Measurements from ENCODE around the gene ZNF787.
A peak's percentile ranks its signal among the peaks of the same experiment; 100 is the strongest.

The ZNF787 gene

DNA sequence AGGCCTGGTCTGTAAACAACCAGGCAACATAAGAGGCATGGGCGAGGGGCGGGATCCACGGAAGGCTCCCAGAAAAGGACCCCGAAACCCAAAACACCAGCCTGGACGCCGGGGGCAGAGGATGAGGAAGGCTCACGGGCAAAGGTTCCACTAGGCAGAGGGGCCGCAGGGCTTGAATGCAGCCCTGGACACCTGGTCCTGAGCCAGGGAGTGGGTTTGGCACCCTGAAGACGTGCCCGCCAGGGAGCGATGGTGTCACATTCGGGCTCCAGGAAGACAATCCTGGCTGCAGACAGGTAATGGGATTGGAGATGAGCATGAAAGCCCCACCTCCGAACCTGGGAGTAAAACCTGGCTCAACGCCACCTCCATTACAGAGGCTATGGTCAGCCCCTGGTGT, 31.8 kb downstream of the ZNF787 start:
- TF ChIP-seq, protein P1, sequence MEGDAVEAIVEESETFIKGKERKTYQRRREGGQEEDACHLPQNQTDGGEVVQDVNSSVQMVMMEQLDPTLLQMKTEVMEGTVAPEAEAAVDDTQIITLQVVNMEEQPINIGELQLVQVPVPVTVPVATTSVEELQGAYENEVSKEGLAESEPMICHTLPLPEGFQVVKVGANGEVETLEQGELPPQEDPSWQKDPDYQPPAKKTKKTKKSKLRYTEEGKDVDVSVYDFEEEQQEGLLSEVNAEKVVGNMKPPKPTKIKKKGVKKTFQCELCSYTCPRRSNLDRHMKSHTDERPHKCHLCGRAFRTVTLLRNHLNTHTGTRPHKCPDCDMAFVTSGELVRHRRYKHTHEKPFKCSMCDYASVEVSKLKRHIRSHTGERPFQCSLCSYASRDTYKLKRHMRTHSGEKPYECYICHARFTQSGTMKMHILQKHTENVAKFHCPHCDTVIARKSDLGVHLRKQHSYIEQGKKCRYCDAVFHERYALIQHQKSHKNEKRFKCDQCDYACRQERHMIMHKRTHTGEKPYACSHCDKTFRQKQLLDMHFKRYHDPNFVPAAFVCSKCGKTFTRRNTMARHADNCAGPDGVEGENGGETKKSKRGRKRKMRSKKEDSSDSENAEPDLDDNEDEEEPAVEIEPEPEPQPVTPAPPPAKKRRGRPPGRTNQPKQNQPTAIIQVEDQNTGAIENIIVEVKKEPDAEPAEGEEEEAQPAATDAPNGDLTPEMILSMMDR (IDR thresholded peaks at IDR 0.05; ENCODE audit: low read depth, low read length): no peak
- no peak for TF ChIP-seq EZH2phosphoT487 (IDR thresholded peaks at IDR 0.05; ENCODE audit: low read depth)
- Histone ChIP-seq H3K9me3 (ENCODE audit: insufficient read depth, low read length) (no peaks in the 10 kb centered on the region), H4K20me1 (ENCODE audit: insufficient read depth, low read length) (peaks cover 12% of the 10 kb centered on the region; the same call in 1 of the 2 replicates), H3K4me2 (ENCODE audit: low read length) (0 out of 2 replicates have a peak overlapping the region, but pooled peaks have one; percentile 27), H3K36me3 (replicated peaks; ENCODE audit: low read depth, low read length) (peaks cover 54% of the 10 kb centered on the region), H3K27me3 (ENCODE audit: low read depth, low read length) (no peaks in the 10 kb centered on the region), H3K9ac (ENCODE audit: low read length) (no peak overlapping the region; the same call in 1 of the 2 replicates), H3K4me3 (ENCODE audit: low read length) (no peak overlapping the region), H3K27ac (ENCODE audit: low read length) (peak overlapping the region; percentile 97), H2AFZ (ENCODE audit: low read depth, low read length) (no peak overlapping the region), H3K4me1 (ENCODE audit: low read length) (peaks cover 63% of the 10 kb centered on the region), H3K79me2 (ENCODE audit: low read length) (peaks cover 66% of the 10 kb centered on the region)

DNA sequence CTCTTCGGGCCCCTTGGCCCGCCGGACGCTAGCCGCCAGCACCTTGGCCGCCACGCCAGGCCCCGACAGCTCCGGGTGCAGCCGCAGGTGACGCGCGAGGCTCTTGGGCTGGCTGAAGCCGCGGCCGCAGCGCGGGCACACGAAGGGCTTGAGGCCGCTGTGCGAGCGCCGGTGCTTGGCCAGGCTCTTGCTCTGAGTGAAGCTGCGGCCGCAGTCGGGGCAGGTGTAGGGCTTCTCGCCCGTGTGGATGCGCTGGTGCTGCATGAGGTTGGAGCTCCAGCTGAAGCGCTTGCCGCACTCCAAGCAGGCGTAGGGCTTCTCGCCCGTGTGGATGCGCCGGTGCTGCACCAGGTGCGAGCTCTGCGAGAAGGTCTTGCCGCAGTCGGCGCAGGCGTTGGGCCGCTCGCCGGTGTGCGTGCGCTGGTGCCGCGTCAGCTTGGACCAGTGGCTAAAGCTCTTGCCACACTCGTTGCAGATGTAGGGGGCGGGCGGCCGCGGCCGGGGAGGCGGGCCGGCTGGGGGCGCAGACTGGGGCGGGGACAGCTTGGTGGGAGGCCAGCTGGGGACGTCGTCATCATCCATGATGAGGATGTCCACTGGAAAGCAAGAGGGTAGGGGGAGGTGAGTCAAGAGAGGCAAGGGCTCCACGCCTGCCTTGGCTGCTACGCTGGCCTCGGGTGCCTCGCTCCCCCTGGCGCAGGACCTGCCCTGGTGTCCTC, 32.4 kb downstream of the ZNF787 start:
- peaks cover 12% of the 10 kb centered on the region; the same call in 1 of the 2 replicates for H4K20me1 ChIP-seq (ENCODE audit: insufficient read depth, low read length)
- TF ChIP-seq, protein P1 (IDR thresholded peaks at IDR 0.05; ENCODE audit: low read depth, low read length): no peak
- no peak for TF ChIP-seq EZH2phosphoT487 (IDR thresholded peaks at IDR 0.05; ENCODE audit: low read depth)

DNA sequence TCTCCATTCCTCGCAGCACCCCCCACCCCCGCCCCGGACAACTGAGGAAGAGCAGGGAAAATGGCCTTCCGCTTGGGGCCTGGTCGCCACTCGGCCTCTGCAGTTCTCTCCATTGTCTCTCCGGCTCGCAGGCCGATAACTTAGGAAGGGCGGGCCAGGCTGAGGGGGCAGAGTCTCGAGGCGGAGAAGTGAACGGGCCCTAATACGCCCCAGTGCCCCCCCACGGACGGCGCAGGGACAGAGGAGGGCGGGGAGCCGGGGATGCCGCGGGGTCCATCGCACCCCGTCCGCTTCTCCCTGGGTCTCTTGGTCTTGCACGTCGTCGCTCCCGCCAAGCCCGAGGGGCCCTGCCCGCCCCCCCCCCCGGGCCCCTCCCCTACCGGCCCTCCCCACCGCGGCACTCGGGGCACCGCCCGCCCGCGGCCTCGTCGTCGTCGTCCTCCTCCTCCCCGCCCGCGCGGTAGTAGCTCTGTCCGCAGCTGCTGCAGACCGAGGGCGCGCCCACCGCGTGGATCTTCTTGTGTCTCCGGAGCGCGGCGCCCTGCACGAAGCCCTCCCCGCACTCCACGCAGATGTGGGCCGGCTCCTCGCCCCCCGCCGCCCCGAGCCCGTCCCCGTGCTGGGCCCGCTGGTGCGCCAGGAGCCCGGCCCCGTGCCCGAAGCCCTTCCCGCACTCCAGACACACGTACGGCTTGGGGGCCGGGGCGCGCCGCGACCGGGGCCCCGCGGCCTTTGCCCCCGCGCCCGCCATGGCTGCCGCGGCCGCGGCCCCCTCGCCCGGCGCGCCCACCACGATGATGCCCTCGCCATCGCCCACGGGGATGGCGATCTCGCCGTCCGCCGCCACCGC, 33.2 kb downstream of the ZNF787 start:
- H3K4me2 ChIP-seq (ENCODE audit: low read length): no peak overlapping the region
- H3K9ac ChIP-seq (ENCODE audit: low read length): no peak overlapping the region
- peaks cover 12% of the 10 kb centered on the region; the same call in 1 of the 2 replicates for H4K20me1 ChIP-seq (ENCODE audit: insufficient read depth, low read length)
- peaks cover 44% of the 10 kb centered on the region for H3K36me3 ChIP-seq (replicated peaks; ENCODE audit: low read depth, low read length)
- H3K4me3 ChIP-seq (ENCODE audit: low read length): no peak overlapping the region
- peaks cover 52% of the 10 kb centered on the region for H3K4me1 ChIP-seq (ENCODE audit: low read length)
- H2AFZ ChIP-seq (ENCODE audit: low read depth, low read length): no peak overlapping the region
- H3K27ac ChIP-seq (ENCODE audit: low read length): no peak overlapping the region
- no peaks in the 10 kb centered on the region for H3K27me3 ChIP-seq (ENCODE audit: low read depth, low read length)
- no peaks in the 10 kb centered on the region for H3K9me3 ChIP-seq (ENCODE audit: insufficient read depth, low read length)
- H3K79me2 ChIP-seq (ENCODE audit: low read length): peaks cover 57% of the 10 kb centered on the region
- no peak for TF ChIP-seq EZH2phosphoT487 (IDR thresholded peaks at IDR 0.05; ENCODE audit: low read depth)
- TF ChIP-seq, protein P1 (IDR thresholded peaks at IDR 0.05; ENCODE audit: low read depth, low read length): no peak

More for the DNA sequence above, 32.4 kb downstream of the ZNF787 start:
- Histone ChIP-seq H3K9me3 (ENCODE audit: insufficient read depth, low read length) (no peaks in the 10 kb centered on the region), H3K4me3 (ENCODE audit: low read length) (no peak overlapping the region), H3K4me2 (ENCODE audit: low read length) (no peak overlapping the region), H3K79me2 (ENCODE audit: low read length) (peaks cover 65% of the 10 kb centered on the region), H3K27ac (ENCODE audit: low read length) (no peak overlapping the region), H3K4me1 (ENCODE audit: low read length) (peaks cover 60% of the 10 kb centered on the region), H3K36me3 (replicated peaks; ENCODE audit: low read depth, low read length) (peaks cover 52% of the 10 kb centered on the region), H3K9ac (ENCODE audit: low read length) (no peak overlapping the region), H2AFZ (ENCODE audit: low read depth, low read length) (no peak overlapping the region), H3K27me3 (ENCODE audit: low read depth, low read length) (no peaks in the 10 kb centered on the region)

All from OCI-LY3 (cell line).